Panc1 (cell line): ENCODE data around the gene RADIL.

Source experiments
- POLR2AphosphoS5 ChIP-seq: IDR thresholded peaks from 2 replicates; pipeline ENCODE4 v1.6.1; 2012; ENCODE audit warnings: mild to moderate bottlenecking, low read depth, low read length, moderate library complexity
- SIN3A ChIP-seq: IDR thresholded peaks from 2 replicates; pipeline ENCODE4 v1.6.1; 2012; ENCODE audit warnings: low read depth, mild to moderate bottlenecking, low read length, moderate library complexity, borderline replicate concordance; ENCODE audit not compliant: insufficient read depth
- TCF7L2 ChIP-seq: IDR thresholded peaks from 2 replicates; pipeline ENCODE4 v1.6.1; 2011; ENCODE audit warnings: mild to moderate bottlenecking, low read depth, low read length, inconsistent platforms
- TF ChIP-seq, protein P1 (sequence below): fragments of 450-650 bp; IDR thresholded peaks from 2 replicates; pipeline ENCODE4 v1.5.1; 2017; ENCODE audit warnings: mild to moderate bottlenecking
- TF ChIP-seq, protein P2 (sequence below), 2 experiments: IDR thresholded peaks; 2 replicates each; pipeline ENCODE4 v1.6.1; 2011 to 2012; ENCODE audit warnings: low read depth in 2 of 2, control low read depth in 1 of 2, low read length in 1 of 2, mild to moderate bottlenecking in 1 of 2, moderate library complexity in 1 of 2; ENCODE audit not compliant: insufficient read depth in 1 of 2

DNA sequence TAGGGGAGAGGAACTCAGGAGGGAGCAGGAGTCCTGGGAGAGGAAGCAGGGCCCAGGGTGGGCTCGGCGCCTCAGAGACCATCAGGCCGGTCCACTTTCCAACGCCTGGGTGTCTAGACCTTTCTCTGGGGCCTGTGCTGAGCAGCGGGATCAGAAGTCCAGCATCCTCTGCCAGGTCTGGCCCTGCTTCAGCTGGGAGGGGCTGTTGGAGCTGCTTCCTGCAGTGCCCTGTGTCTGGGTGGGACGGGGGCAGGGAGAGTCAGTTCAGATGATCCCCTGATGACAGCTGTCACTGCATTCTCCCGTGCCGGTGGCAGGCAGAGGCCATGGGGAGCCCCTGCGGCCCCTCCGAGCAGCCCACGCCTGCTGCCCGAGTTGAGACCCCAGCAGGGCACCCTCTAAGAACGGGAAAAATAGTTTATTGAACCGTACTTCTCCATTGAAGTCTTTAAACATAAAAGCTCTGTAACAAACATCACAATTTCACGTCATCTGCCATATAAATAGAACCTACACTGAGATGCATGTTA, 84.7 kb downstream of the RADIL start:
- TF ChIP-seq, protein P1, sequence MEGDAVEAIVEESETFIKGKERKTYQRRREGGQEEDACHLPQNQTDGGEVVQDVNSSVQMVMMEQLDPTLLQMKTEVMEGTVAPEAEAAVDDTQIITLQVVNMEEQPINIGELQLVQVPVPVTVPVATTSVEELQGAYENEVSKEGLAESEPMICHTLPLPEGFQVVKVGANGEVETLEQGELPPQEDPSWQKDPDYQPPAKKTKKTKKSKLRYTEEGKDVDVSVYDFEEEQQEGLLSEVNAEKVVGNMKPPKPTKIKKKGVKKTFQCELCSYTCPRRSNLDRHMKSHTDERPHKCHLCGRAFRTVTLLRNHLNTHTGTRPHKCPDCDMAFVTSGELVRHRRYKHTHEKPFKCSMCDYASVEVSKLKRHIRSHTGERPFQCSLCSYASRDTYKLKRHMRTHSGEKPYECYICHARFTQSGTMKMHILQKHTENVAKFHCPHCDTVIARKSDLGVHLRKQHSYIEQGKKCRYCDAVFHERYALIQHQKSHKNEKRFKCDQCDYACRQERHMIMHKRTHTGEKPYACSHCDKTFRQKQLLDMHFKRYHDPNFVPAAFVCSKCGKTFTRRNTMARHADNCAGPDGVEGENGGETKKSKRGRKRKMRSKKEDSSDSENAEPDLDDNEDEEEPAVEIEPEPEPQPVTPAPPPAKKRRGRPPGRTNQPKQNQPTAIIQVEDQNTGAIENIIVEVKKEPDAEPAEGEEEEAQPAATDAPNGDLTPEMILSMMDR, result no peak
- TF ChIP-seq POLR2AphosphoS5 (no peak), TCF7L2 (no peak), SIN3A (no peak)
- TF ChIP-seq, protein P2, sequence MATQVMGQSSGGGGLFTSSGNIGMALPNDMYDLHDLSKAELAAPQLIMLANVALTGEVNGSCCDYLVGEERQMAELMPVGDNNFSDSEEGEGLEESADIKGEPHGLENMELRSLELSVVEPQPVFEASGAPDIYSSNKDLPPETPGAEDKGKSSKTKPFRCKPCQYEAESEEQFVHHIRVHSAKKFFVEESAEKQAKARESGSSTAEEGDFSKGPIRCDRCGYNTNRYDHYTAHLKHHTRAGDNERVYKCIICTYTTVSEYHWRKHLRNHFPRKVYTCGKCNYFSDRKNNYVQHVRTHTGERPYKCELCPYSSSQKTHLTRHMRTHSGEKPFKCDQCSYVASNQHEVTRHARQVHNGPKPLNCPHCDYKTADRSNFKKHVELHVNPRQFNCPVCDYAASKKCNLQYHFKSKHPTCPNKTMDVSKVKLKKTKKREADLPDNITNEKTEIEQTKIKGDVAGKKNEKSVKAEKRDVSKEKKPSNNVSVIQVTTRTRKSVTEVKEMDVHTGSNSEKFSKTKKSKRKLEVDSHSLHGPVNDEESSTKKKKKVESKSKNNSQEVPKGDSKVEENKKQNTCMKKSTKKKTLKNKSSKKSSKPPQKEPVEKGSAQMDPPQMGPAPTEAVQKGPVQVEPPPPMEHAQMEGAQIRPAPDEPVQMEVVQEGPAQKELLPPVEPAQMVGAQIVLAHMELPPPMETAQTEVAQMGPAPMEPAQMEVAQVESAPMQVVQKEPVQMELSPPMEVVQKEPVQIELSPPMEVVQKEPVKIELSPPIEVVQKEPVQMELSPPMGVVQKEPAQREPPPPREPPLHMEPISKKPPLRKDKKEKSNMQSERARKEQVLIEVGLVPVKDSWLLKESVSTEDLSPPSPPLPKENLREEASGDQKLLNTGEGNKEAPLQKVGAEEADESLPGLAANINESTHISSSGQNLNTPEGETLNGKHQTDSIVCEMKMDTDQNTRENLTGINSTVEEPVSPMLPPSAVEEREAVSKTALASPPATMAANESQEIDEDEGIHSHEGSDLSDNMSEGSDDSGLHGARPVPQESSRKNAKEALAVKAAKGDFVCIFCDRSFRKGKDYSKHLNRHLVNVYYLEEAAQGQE (IDR thresholded peaks at IDR 0.05; ENCODE audit: insufficient read depth in 1 of 2, low read depth in 2 of 2, low read length in 1 of 2), result no peak
